Activated CD4-positive, CD25-positive, alpha-beta regulatory T cell (primary cell): Measurements from ENCODE around the gene NOX4.

ENCODE experiments used
- DNase-seq, 4 experiments: peaks; one replicate each; lab custom pipeline; 2025; lab: John Stamatoyannopoulos, UW

NOX4 gene

GRCh38 chr11:89490981-89491690, at the start of gene NOX4:
NOX4 (minus strand) TSS chr11:89491375; CDS start chr11:89491246, 129 bp downstream.
- no peak for DNase-seq

GRCh38 chr11:89540826-89541225, 49.7 kb upstream of the NOX4 start:
- DNase-seq = no peak

- DNase-seq = no peak
Measured at GRCh38 chr11:89537936-89538335, 46.8 kb upstream of the NOX4 start.

GRCh38 chr11:89536926-89537325, 45.8 kb upstream of the NOX4 start:
- no peak for DNase-seq

- no peak for DNase-seq
Measured at GRCh38 chr11:89535221-89535620, 44.0 kb upstream of the NOX4 start.

GRCh38 chr11:89529626-89530380, 38.6 kb upstream of the NOX4 start:
- DNase-seq = no peak

- no peak for DNase-seq
Measured at GRCh38 chr11:89521792-89522191, 30.6 kb upstream of the NOX4 start.

- DNase-seq = no peak
Measured at GRCh38 chr11:89521294-89521693, 30.1 kb upstream of the NOX4 start.

GRCh38 chr11:89516496-89516895, 25.3 kb upstream of the NOX4 start:
- DNase-seq = no peak

- no peak for DNase-seq
Measured at GRCh38 chr11:89508544-89508943, 17.4 kb upstream of the NOX4 start.

GRCh38 chr11:89504270-89504669, 13.1 kb upstream of the NOX4 start:
- no peak for DNase-seq

GRCh38 chr11:89503422-89503821, 12.2 kb upstream of the NOX4 start:
- DNase-seq = no peak

- DNase-seq = no peak
Measured at GRCh38 chr11:89502301-89502700, 11.1 kb upstream of the NOX4 start.

- no peak for DNase-seq
Measured at GRCh38 chr11:89500336-89500735, 9.2 kb upstream of the NOX4 start.

GRCh38 chr11:89498845-89499448, 7.8 kb upstream of the NOX4 start:
- DNase-seq = no peak

GRCh38 chr11:89495951-89496350, 4.8 kb upstream of the NOX4 start:
- DNase-seq = no peak

- DNase-seq = no peak
Measured at GRCh38 chr11:89493431-89493830, 2.3 kb upstream of the NOX4 start.

GRCh38 chr11:89490602-89490980, 584 bp downstream of the NOX4 start:
- DNase-seq = no peak

GRCh38 chr11:89489930-89490329, 1.2 kb downstream of the NOX4 start:
- DNase-seq = no peak

GRCh38 chr11:89487016-89487415, 4.2 kb downstream of the NOX4 start:
- no peak for DNase-seq

- no peak for DNase-seq
Measured at GRCh38 chr11:89484896-89485295, 6.3 kb downstream of the NOX4 start.

- DNase-seq = no peak
Measured at GRCh38 chr11:89477175-89477574, 14.0 kb downstream of the NOX4 start.

GRCh38 chr11:89463266-89463780, 27.9 kb downstream of the NOX4 start:
- no peak for DNase-seq
